Endometrial microvascular endothelial cells (primary cell): ENCODE data around the gene C1orf53. TPM values are rescaled to one million over a fixed set of nuclear protein-coding genes. Genes with fewer than 3 reads are reported as not detected.

Experiments
- in situ Hi-C: cut with HindIII; loops from 2 replicates; pipeline ENCODE4 v1.10.0; 2017; ENCODE audit warnings: low sequenced_read_pairs, low pct_unique_long_range_greater_than_20kb; ENCODE audit errors: inconsistent ontology term
- total RNA-seq: library from RNA; depleted of rRNA; stranded (reverse); fragments of >200 nt; gene quantifications from one replicate; pipeline ENCODE4 v1.2.3, GENCODE V29; 2015; ENCODE audit errors: inconsistent ontology term

The C1orf53 gene
- total RNA-seq, 1 donor from 2014 or later = not detected

GRCh38 chr1:197905699-197906351 lies 3.4 kb downstream of the C1orf53 start:
- in situ Hi-C loops = no loop called here

GRCh38 chr1:197907846-197908616 lies 5.6 kb downstream of the C1orf53 start:
- in situ Hi-C loops = no loop called here

- in situ Hi-C loops = no loop called here
Measured at GRCh38 chr1:197908716-197909220, 6.3 kb downstream of the C1orf53 start.

- in situ Hi-C loops = no loop called here
Measured at GRCh38 chr1:197909384-197909783, 7.0 kb downstream of the C1orf53 start.

- in situ Hi-C loops = no loop called here
Measured at GRCh38 chr1:197910120-197910991, 7.9 kb downstream of the C1orf53 start.

- in situ Hi-C loops = no loop called here
Measured at GRCh38 chr1:197911111-197911856, 8.9 kb downstream of the C1orf53 start.

GRCh38 chr1:197911857-197912696 lies 9.6 kb downstream of the C1orf53 start:
- in situ Hi-C loops = no loop called here

- in situ Hi-C loops = no loop called here
Measured at GRCh38 chr1:197912739-197913494, 10.5 kb downstream of the C1orf53 start.

- in situ Hi-C loops = no loop called here
Measured at GRCh38 chr1:197913495-197914276, 11.3 kb downstream of the C1orf53 start.

GRCh38 chr1:197914510-197914909 lies 12.1 kb downstream of the C1orf53 start:
- in situ Hi-C loops = no loop called here

GRCh38 chr1:197915260-197915861 lies 12.9 kb downstream of the C1orf53 start:
- in situ Hi-C loops = no loop called here

- in situ Hi-C loops = no loop called here
Measured at GRCh38 chr1:197915862-197916499, 13.6 kb downstream of the C1orf53 start.

GRCh38 chr1:197916500-197916983 lies 14.1 kb downstream of the C1orf53 start:
- in situ Hi-C loops = no loop called here

- in situ Hi-C loops = no loop called here
Measured at GRCh38 chr1:197917805-197918651, 15.6 kb downstream of the C1orf53 start.
